ENCODE data around the gene APOC1. TPM values are rescaled to one million over a fixed set of nuclear protein-coding genes. Genes with fewer than 3 reads are reported as not detected.

The APOC1 gene
- total RNA-seq, 3 donors from 2014 or later (not counting 1 experiment from before 2014, with no cell fraction given), result not detected

DNA sequence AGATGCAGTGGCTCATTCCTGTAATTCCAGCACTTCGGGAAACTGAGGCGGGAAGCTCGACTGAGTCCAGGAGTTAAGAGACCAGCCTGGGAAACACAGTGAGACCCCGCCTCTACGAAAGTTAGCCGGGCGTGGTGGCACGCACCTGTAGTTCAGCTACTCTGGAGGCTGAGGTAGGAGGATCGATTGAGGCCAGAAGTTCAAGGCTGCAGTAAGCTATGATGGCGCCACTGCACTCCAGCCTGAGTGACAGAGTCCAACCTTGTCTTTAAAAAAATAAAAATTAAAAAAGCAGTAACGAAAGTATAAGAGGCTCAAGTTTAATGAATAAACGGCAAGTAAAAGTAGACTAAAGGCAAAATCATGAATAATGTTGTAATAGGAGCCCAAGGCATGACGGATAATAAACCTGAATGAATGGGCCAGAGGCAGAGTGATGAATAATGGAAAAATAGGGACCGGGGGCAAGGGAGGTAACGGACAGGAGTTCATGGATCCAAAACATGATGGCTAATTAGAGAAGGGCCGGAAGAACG lies 24.5 kb upstream of the APOC1 start:
- peaks cover 21% of the 10 kb centered on the region for H3K4me1 ChIP-seq (ENCODE audit: control insufficient read depth, insufficient read depth, low read length)
- no peaks in the 10 kb centered on the region for H3K36me3 Mint-ChIP-seq
- DNase-seq (peak in 1 of 2 donors; percentile 28), ATAC-seq (no peak)
- H3K4me3 Mint-ChIP-seq, result peak overlapping the region; percentile 88
- H3K27ac Mint-ChIP-seq, result peak overlapping the region; percentile 88 to 91
- H3K27ac ChIP-seq (ENCODE audit: low read length), result peak overlapping the region; percentile 98
- H3K36me3 ChIP-seq (ENCODE audit: control insufficient read depth, insufficient read depth, low read length), result peaks cover 15% of the 10 kb centered on the region
- no peaks in the 10 kb centered on the region for H3K9me3 Mint-ChIP-seq
- no peaks in the 10 kb centered on the region for H3K27me3 ChIP-seq (ENCODE audit: control insufficient read depth, insufficient read depth, low read length)
- TF ChIP-seq, protein P1, sequence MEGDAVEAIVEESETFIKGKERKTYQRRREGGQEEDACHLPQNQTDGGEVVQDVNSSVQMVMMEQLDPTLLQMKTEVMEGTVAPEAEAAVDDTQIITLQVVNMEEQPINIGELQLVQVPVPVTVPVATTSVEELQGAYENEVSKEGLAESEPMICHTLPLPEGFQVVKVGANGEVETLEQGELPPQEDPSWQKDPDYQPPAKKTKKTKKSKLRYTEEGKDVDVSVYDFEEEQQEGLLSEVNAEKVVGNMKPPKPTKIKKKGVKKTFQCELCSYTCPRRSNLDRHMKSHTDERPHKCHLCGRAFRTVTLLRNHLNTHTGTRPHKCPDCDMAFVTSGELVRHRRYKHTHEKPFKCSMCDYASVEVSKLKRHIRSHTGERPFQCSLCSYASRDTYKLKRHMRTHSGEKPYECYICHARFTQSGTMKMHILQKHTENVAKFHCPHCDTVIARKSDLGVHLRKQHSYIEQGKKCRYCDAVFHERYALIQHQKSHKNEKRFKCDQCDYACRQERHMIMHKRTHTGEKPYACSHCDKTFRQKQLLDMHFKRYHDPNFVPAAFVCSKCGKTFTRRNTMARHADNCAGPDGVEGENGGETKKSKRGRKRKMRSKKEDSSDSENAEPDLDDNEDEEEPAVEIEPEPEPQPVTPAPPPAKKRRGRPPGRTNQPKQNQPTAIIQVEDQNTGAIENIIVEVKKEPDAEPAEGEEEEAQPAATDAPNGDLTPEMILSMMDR (IDR thresholded peaks at IDR 0.05), result no peak
- 63% methylated on average over 17 of the region's 17 CpGs for WGBS (ENCODE audit: insufficient coverage)
- H3K27me3 Mint-ChIP-seq (ENCODE audit: low read depth in 2 of 2), result no peaks in the 10 kb centered on the region
- H3K4me3 ChIP-seq (ENCODE audit: low read length), result peak overlapping the region; percentile 72
- intact Hi-C loops (cut with micrococcal nuclease), result loop anchor here (1.0 kb wide), 2 partner anchors 64 to 288 kb away; partner anchors contain the start of genes BLOC1S3 and TRAPPC6A
- H3K9me3 ChIP-seq (ENCODE audit: control insufficient read depth, insufficient read depth, low read length), result no peaks in the 10 kb centered on the region
- peaks cover 25 to 30% of the 10 kb centered on the region in 2 donors for H3K4me1 Mint-ChIP-seq

DNA sequence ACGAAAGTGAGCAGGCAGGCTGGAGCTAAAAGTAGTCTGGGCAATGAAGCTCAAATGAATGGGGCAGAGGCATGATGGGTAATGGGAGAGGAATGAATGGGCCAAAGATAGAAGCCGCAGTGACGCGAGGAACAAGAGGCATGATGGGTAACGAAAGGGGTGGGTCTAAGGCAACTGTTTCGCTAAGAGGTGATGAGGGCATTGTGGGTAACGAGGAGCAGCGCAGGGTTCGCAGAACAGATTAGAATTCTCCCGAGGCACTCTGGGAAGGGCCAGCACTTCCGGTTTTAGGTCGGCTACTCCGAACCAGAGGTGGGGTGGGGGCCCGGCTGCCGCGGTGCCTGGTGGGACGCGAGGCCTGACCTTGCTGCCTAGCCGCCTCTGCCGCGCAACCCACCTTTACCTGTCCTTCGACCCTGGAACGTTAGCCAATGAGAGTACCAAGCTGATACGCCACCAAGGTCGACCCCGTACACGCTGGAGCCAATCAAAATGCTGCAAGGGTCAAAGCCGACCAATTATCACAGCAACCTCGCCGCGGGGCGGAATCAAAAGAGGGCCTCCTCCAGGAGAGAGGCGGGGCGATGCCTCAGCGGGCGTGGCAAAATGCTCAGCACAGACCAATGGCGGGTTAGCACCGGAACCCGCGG lies 23.9 kb upstream of the APOC1 start:
- Histone ChIP-seq H3K4me3 (ENCODE audit: low read length) (peak overlapping the region; percentile 72), H3K27me3 (ENCODE audit: control insufficient read depth, insufficient read depth, low read length) (no peaks in the 10 kb centered on the region), H3K4me1 (ENCODE audit: control insufficient read depth, insufficient read depth, low read length) (peaks cover 21% of the 10 kb centered on the region), H3K9me3 (ENCODE audit: control insufficient read depth, insufficient read depth, low read length) (no peaks in the 10 kb centered on the region), H3K27ac (ENCODE audit: low read length) (peak overlapping the region; percentile 98), H3K36me3 (ENCODE audit: control insufficient read depth, insufficient read depth, low read length) (peaks cover 15% of the 10 kb centered on the region)
- Mint-ChIP-seq H3K36me3 (no peaks in the 10 kb centered on the region), H3K27me3 (ENCODE audit: low read depth in 2 of 2) (no peaks in the 10 kb centered on the region), H3K4me3 (peak overlapping the region; percentile 88), H3K9me3 (no peaks in the 10 kb centered on the region), H3K27ac (peak overlapping the region; percentile 88 to 91), H3K4me1 (peaks cover 25 to 30% of the 10 kb centered on the region in 2 donors)
- ATAC-seq (peak; percentile 76 to 90 (median 78)), DNase-seq (peak; percentile 100)
- WGBS (ENCODE audit: insufficient coverage), result under 1% methylated on average over 40 of the region's 40 CpGs
- TF ChIP-seq, protein P1 (IDR thresholded peaks at IDR 0.05), result no peak
- intact Hi-C loops (cut with micrococcal nuclease), result loop anchor here (1.0 kb wide), 2 partner anchors 64 to 288 kb away; partner anchors contain the start of genes BLOC1S3 and TRAPPC6A

DNA sequence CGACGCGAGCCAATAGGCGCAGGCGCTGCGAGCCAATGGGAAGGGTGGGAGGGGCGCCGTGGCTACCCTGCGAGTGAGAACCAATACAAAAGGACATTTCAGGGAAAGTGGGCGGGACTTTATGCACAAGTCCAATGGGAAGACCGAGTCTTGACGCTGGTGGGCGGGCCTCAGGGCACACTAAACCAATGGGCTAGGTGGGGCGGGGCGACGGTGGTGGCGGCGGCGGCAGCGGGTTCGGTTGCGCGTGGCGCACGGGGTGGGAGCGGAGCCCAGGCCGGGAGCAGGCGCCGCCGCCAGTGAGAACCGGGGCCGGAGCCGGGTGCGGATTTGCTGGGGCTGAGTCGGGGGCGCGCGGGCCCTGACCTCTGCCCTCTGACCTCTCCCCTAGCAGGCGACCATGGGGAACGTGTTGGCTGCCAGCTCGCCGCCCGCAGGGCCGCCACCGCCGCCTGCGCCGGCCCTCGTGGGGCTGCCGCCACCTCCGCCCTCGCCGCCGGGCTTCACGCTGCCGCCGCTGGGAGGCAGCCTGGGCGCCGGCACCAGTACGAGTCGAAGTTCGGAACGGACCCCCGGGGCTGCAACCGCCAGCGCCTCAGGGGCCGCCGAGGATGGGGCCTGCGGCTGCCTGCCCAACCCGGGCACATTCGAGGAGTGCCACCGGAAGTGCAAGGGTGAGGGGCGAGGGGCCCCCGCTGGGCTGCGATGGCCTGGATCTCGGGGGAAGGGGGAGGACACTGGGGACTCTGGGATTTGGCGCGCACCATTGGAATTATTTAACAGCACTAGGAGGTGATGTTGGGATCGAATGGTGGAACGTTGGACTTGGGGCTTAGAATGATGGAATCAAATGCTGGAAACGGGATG lies 23.2 kb upstream of the APOC1 start, which contains the start of gene TOMM40:
TOMM40 (plus strand) TSS at position 239 of the 867 bp plus-strand sequence; CDS start at position 401, 162 bp downstream.
- under 1% methylated on average over 81 of the region's 81 CpGs for WGBS (ENCODE audit: insufficient coverage)
- DNase-seq, result no peak

More for the DNA sequence above, 23.2 kb upstream of the APOC1 start, which contains the start of gene TOMM40:
- no peak for ATAC-seq
- no peaks in the 10 kb centered on the region for H3K9me3 ChIP-seq (ENCODE audit: control insufficient read depth, insufficient read depth, low read length)
- Mint-ChIP-seq H3K27me3 (ENCODE audit: low read depth in 2 of 2) (no peaks in the 10 kb centered on the region), H3K4me1 (peaks cover 25 to 30% of the 10 kb centered on the region in 2 donors), H3K9me3 (no peaks in the 10 kb centered on the region), H3K36me3 (no peaks in the 10 kb centered on the region), H3K27ac (peak within 1 kb of the TSS; percentile 88 to 91), H3K4me3 (peak within 1 kb of the TSS; percentile 88)
- intact Hi-C loops (cut with micrococcal nuclease), result no loop called here
- H3K4me1 ChIP-seq (ENCODE audit: control insufficient read depth, insufficient read depth, low read length), result peaks cover 21% of the 10 kb centered on the region
- H3K4me3 ChIP-seq (ENCODE audit: low read length), result peak within 1 kb of the TSS; percentile 72
- peaks cover 21% of the 10 kb centered on the region for H3K36me3 ChIP-seq (ENCODE audit: control insufficient read depth, insufficient read depth, low read length)
- no peaks in the 10 kb centered on the region for H3K27me3 ChIP-seq (ENCODE audit: control insufficient read depth, insufficient read depth, low read length)
- TF ChIP-seq, protein P1 (IDR thresholded peaks at IDR 0.05), result no peak
- H3K27ac ChIP-seq (ENCODE audit: low read length), result peak within 1 kb of the TSS; percentile 98
